GM23248 (cell line): ENCODE results near the gene CWC27.

Source experiments
- EZH2 ChIP-seq: fragments of 200-600 bp; sonication (generic); IDR thresholded peaks from 2 replicates; pipeline ENCODE4 v1.6.1; 2018; ENCODE audit warnings: antibody characterized with exemption, mild to moderate bottlenecking; ENCODE audit not compliant: insufficient read depth, poor library complexity, severe bottlenecking
- EZH2phosphoT487 ChIP-seq: fragments of 200-600 bp; sonication (generic); IDR thresholded peaks from 2 replicates; pipeline ENCODE4 v1.6.1; 2018; ENCODE audit warnings: antibody characterized with exemption, moderate library complexity, mild to moderate bottlenecking, low read depth; ENCODE audit not compliant: insufficient read depth

DNA sequence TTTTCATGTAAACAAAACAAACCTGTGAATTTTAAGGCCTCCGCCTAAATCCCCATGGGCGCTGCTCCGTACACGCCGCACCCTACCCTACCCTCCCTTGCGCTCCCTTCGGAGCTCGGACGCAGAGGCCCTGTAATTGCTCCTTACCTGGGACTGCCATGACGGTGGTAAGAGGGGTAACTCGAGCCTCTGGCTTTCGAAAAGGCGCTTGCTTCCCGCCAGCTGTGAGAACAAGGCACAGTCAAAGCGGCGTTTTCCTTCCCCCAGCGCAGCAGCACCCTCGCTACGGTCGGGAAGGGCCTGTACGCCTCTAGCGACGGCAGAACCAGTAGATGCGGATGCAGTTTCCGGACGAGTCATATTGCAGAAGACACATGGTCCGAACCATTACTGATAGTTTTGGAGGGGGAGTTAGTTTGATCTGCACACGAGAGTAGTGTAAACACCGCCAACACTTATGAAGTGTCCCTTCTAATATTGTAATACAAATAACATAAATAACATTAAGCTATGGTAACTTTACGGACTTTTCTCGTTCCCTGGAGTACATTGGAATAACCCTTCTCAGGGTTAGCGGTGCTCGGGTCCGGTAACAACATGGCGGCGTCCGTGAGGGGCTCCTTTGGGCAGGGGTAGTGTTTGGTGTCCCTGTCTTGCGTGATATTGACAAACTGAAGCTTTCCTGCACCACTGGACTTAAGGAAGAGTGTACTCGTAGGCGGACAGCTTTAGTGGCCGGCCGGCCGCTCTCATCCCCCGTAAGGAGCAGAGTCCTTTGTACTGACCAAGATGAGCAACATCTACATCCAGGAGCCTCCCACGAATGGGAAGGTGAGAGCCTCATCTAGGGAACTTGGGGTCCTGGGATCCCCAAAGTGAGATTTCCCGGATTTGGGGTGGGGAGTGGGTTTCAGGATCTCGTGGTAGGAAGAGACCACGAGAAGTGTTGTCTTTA is at the start of gene CWC27, which contains the start of gene SREK1IP1:
- TF ChIP-seq EZH2 = no peak
- no peak for TF ChIP-seq EZH2phosphoT487
